ENCODE data around the gene GSC2. TPM values are rescaled to one million over a fixed set of nuclear protein-coding genes. Genes with fewer than 3 reads are reported as not detected.

Gene GSC2
- total RNA-seq, 1 donor from 2014 or later: not detected

DNA sequence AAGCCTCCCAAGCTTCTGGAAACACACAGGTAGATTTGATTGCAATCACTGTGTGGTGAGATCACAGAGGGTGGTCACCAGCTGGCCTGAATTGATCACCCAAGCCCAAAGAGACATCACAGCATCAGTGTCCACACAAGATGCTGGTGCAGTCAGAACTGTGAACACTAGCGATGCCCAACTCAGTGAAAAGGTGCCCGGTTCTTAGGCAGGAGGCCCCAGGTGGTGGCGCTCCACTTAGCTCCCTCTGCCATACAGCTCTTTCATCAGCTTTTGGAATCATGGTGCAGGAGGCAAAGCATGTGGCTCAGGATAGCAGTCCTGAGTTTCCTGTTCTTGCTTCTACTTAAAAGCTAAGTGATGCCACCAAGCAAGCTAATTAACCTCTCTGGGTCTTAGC lies 39.0 kb downstream of the GSC2 start:
- TF ChIP-seq EZH2phosphoT487 (IDR thresholded peaks at IDR 0.05) (no peak), EZH2 (IDR thresholded peaks at IDR 0.05) (no peak)
- TF ChIP-seq, protein P1, sequence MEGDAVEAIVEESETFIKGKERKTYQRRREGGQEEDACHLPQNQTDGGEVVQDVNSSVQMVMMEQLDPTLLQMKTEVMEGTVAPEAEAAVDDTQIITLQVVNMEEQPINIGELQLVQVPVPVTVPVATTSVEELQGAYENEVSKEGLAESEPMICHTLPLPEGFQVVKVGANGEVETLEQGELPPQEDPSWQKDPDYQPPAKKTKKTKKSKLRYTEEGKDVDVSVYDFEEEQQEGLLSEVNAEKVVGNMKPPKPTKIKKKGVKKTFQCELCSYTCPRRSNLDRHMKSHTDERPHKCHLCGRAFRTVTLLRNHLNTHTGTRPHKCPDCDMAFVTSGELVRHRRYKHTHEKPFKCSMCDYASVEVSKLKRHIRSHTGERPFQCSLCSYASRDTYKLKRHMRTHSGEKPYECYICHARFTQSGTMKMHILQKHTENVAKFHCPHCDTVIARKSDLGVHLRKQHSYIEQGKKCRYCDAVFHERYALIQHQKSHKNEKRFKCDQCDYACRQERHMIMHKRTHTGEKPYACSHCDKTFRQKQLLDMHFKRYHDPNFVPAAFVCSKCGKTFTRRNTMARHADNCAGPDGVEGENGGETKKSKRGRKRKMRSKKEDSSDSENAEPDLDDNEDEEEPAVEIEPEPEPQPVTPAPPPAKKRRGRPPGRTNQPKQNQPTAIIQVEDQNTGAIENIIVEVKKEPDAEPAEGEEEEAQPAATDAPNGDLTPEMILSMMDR (IDR thresholded peaks at IDR 0.05): no peak
- H3K36me3 Mint-ChIP-seq: peaks cover 7% of the 10 kb centered on the region
- peaks cover 97% of the 10 kb centered on the region for H4K20me1 ChIP-seq (ENCODE audit: low read depth)
- H3K79me2 ChIP-seq (ENCODE audit: low read depth): peaks cover 100% of the 10 kb centered on the region
- H3K4me1 ChIP-seq: peaks cover 20% of the 10 kb centered on the region
- peaks cover 28% of the 10 kb centered on the region for H3K4me1 Mint-ChIP-seq
- peak; percentile 25 for DNase-seq (ENCODE audit: low spot score)
- no peak overlapping the region for H3K4me2 ChIP-seq
- H3K27me3 Mint-ChIP-seq (ENCODE audit: insufficient read depth, low read depth): no peaks in the 10 kb centered on the region
- no peaks in the 10 kb centered on the region for H3K36me3 ChIP-seq
- no peak overlapping the region for H3K27ac Mint-ChIP-seq
- H3K4me3 Mint-ChIP-seq: no peak overlapping the region
- no peak overlapping the region for H3K27ac ChIP-seq
- H3K9me3 Mint-ChIP-seq: no peaks in the 10 kb centered on the region
- peaks cover 6% of the 10 kb centered on the region for H3F3A ChIP-seq (ENCODE audit: low read depth)
- no peaks in the 10 kb centered on the region for H3K9me3 ChIP-seq (ENCODE audit: low read depth)
- H3K27me3 ChIP-seq: no peaks in the 10 kb centered on the region
- no peak overlapping the region for H2AFZ ChIP-seq (replicated peaks)
- no peak overlapping the region for H3K4me3 ChIP-seq
- no peak overlapping the region for H3K9ac ChIP-seq

DNA sequence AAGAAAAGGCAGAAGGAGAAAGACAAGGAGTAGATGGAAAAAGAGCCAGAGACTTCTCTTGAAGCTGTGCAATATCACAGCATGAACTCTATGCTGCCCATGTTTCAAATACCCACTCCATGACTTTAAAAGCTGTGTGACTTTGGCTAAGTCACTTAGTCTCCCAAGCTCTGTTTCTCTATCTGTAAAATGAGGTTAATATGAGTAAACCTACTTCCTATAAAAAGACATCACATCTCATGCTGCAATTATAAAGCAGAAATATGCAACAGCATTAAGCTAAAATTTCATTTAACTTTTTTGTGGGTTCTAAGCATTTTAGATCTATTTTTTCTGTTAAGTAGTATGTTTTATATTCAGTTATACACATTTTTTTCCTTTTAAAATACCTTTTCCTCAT lies 39.4 kb downstream of the GSC2 start:
- Mint-ChIP-seq H3K4me3 (no peak overlapping the region), H3K27me3 (ENCODE audit: insufficient read depth, low read depth) (peaks cover 2% of the 10 kb centered on the region), H3K27ac (no peak overlapping the region), H3K4me1 (peaks cover 30% of the 10 kb centered on the region), H3K36me3 (peaks cover 6% of the 10 kb centered on the region), H3K9me3 (no peaks in the 10 kb centered on the region)
- no peak overlapping the region for H3K27ac ChIP-seq
- peak overlapping the region; percentile 28 for H3K4me2 ChIP-seq
- DNase-seq (ENCODE audit: low spot score): no peak
- no peaks in the 10 kb centered on the region for H3K36me3 ChIP-seq
- H3K4me1 ChIP-seq: peaks cover 20% of the 10 kb centered on the region
- no peak overlapping the region for H3K4me3 ChIP-seq
- H3K9me3 ChIP-seq (ENCODE audit: low read depth): no peaks in the 10 kb centered on the region
- H3F3A ChIP-seq (ENCODE audit: low read depth): peaks cover 6% of the 10 kb centered on the region
- H3K27me3 ChIP-seq: no peaks in the 10 kb centered on the region
- no peak overlapping the region for H2AFZ ChIP-seq (replicated peaks)
- H3K9ac ChIP-seq: no peak overlapping the region
- H3K79me2 ChIP-seq (ENCODE audit: low read depth): peaks cover 100% of the 10 kb centered on the region
- peaks cover 97% of the 10 kb centered on the region for H4K20me1 ChIP-seq (ENCODE audit: low read depth)
- TF ChIP-seq, protein P1 (IDR thresholded peaks at IDR 0.05): no peak
- no peak for TF ChIP-seq EZH2phosphoT487 (IDR thresholded peaks at IDR 0.05)
- TF ChIP-seq EZH2 (IDR thresholded peaks at IDR 0.05): no peak

DNA sequence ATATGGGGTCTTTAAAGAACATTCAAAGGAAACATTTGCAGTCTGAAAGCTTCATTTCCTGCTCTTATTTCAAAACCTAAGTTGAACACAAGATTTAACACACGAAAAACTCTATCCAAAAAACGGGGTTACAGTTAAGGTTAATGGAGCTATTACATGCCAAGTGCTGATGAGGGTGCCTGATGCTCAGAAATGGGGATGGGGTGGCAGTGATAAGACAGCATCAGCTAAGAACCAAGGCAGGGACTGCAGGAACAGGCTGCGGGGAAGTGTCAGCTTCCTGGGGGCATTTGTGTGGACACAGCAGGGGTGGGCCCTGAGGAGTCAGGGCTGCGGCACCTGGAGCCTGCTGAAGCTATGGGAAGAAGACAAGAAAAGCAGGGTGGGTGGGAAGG lies 40.0 kb downstream of the GSC2 start:
- no peak overlapping the region for H3K4me3 ChIP-seq
- Mint-ChIP-seq H3K36me3 (peaks cover 6% of the 10 kb centered on the region), H3K9me3 (no peaks in the 10 kb centered on the region), H3K4me1 (peaks cover 34% of the 10 kb centered on the region), H3K27me3 (ENCODE audit: insufficient read depth, low read depth) (peaks cover 2% of the 10 kb centered on the region), H3K27ac (no peak overlapping the region), H3K4me3 (no peak overlapping the region)
- peak; percentile 53 for DNase-seq (ENCODE audit: low spot score)
- peaks cover 100% of the 10 kb centered on the region for H3K79me2 ChIP-seq (ENCODE audit: low read depth)
- H2AFZ ChIP-seq (replicated peaks): no peak overlapping the region
- H3K9ac ChIP-seq: no peak overlapping the region
- peak overlapping the region; percentile 28 for H3K4me2 ChIP-seq
- H3K4me1 ChIP-seq: peaks cover 20% of the 10 kb centered on the region
- no peaks in the 10 kb centered on the region for H3K27me3 ChIP-seq
- H3K9me3 ChIP-seq (ENCODE audit: low read depth): no peaks in the 10 kb centered on the region
- peaks cover 6% of the 10 kb centered on the region for H3F3A ChIP-seq (ENCODE audit: low read depth)
- H3K27ac ChIP-seq: no peak overlapping the region
- H4K20me1 ChIP-seq (ENCODE audit: low read depth): peaks cover 97% of the 10 kb centered on the region
- TF ChIP-seq EZH2 (IDR thresholded peaks at IDR 0.05): no peak
- no peak for TF ChIP-seq EZH2phosphoT487 (IDR thresholded peaks at IDR 0.05)
- TF ChIP-seq, protein P1 (IDR thresholded peaks at IDR 0.05): no peak
- H3K36me3 ChIP-seq: no peaks in the 10 kb centered on the region

Data from neural progenitor cell (in vitro differentiated cells).